ENCODE measurements around the gene RAC2.

Gene RAC2

GRCh38 chr22:37215890-37216289 is 28.2 kb downstream of the RAC2 start:
- no peak for TF ChIP-seq CTCF (IDR thresholded peaks at IDR 0.05; ENCODE audit: insufficient read depth, low read length, poor library complexity, severe bottlenecking)
- no peaks in the 10 kb centered on the region for H3K27me3 ChIP-seq (replicated peaks; ENCODE audit: control insufficient read depth, insufficient read depth, low read length)
- no peak for DNase-seq (ENCODE audit: extremely low read depth, insufficient read length)
- no peak overlapping the region for H3K4me3 ChIP-seq (replicated peaks; ENCODE audit: low read depth, low read length)
- H3K36me3 ChIP-seq (ENCODE audit: control insufficient read depth, insufficient read depth, low read length) = no peaks in the 10 kb centered on the region

GRCh38 chr22:37214731-37215030 is 29.4 kb downstream of the RAC2 start:
- Histone ChIP-seq H3K27me3 (replicated peaks; ENCODE audit: control insufficient read depth, insufficient read depth, low read length) (no peaks in the 10 kb centered on the region), H3K4me3 (replicated peaks; ENCODE audit: low read depth, low read length) (no peak overlapping the region), H3K36me3 (ENCODE audit: control insufficient read depth, insufficient read depth, low read length) (no peaks in the 10 kb centered on the region)
- no peak for TF ChIP-seq CTCF (IDR thresholded peaks at IDR 0.05; ENCODE audit: insufficient read depth, low read length, poor library complexity, severe bottlenecking)
- DNase-seq (ENCODE audit: extremely low read depth, insufficient read length) = no peak

GRCh38 chr22:37213941-37214730 is 29.9 kb downstream of the RAC2 start:
- no peaks in the 10 kb centered on the region for H3K36me3 ChIP-seq (ENCODE audit: control insufficient read depth, insufficient read depth, low read length)

GRCh38 chr22:37213218-37213855 is 30.7 kb downstream of the RAC2 start:
- H3K4me3 ChIP-seq (replicated peaks; ENCODE audit: low read depth, low read length) = no peak overlapping the region
- TF ChIP-seq CTCF (IDR thresholded peaks at IDR 0.05; ENCODE audit: insufficient read depth, low read length, poor library complexity, severe bottlenecking) = no peak
- no peaks in the 10 kb centered on the region for H3K36me3 ChIP-seq (ENCODE audit: control insufficient read depth, insufficient read depth, low read length)
- no peak for DNase-seq (ENCODE audit: extremely low read depth, insufficient read length)
- no peaks in the 10 kb centered on the region for H3K27me3 ChIP-seq (replicated peaks; ENCODE audit: control insufficient read depth, insufficient read depth, low read length)

More at GRCh38 chr22:37213941-37214730, 29.9 kb downstream of the RAC2 start:
- H3K4me3 ChIP-seq (replicated peaks; ENCODE audit: low read depth, low read length) = no peak overlapping the region
- H3K27me3 ChIP-seq (replicated peaks; ENCODE audit: control insufficient read depth, insufficient read depth, low read length) = no peaks in the 10 kb centered on the region
- no peak for TF ChIP-seq CTCF (IDR thresholded peaks at IDR 0.05; ENCODE audit: insufficient read depth, low read length, poor library complexity, severe bottlenecking)
- DNase-seq (ENCODE audit: extremely low read depth, insufficient read length) = no peak

- Histone ChIP-seq H3K36me3 (ENCODE audit: control insufficient read depth, insufficient read depth, low read length) (no peaks in the 10 kb centered on the region), H3K4me3 (replicated peaks; ENCODE audit: low read depth, low read length) (no peak within 1 kb of the TSS), H3K27me3 (replicated peaks; ENCODE audit: control insufficient read depth, insufficient read depth, low read length) (no peaks in the 10 kb centered on the region)
- no peak for DNase-seq (ENCODE audit: extremely low read depth, insufficient read length)
- TF ChIP-seq CTCF (IDR thresholded peaks at IDR 0.05; ENCODE audit: insufficient read depth, low read length, poor library complexity, severe bottlenecking) = no peak
Observed at GRCh38 chr22:37212174-37212906, 31.7 kb downstream of the RAC2 start, which contains the start of gene SSTR3. Gene SSTR3, minus strand, starts transcription at chr22:37212477. Its CDS starts 4,674 bp downstream, at chr22:37207803.

All from GM06990 (cell line).